Psoas muscle (tissue), 8 donors: ENCODE measurements around the gene CRACR2A. TPM values are rescaled to one million over a fixed set of nuclear protein-coding genes. Genes with fewer than 3 reads are reported as not detected.

Source experiments
- ATAC-seq, 4 donors: fragments of 200-7000 bp; cut with Tn5 transposase; one replicate each; pipeline ENCODE4 v1.9.1; 2020; ENCODE audit warnings: moderate library complexity in 3 of 4, mild to moderate bottlenecking in 2 of 4
- DNase-seq, 2 donors: peaks; one replicate each; pipeline ENCODE4 v3.0.0-alpha.2; 2020
- H3K27ac ChIP-seq: fragments of 200-600 bp; one replicate; pipeline ENCODE4 v1.8.0; 2022
- H3K27me3 ChIP-seq, 3 donors: fragments of 200-600 bp in 1 of 3; one replicate each; pipeline versions ENCODE4 v1.6.1 to v1.8.0; 2013 to 2022; ENCODE audit warnings: low read length in 2 of 3, mild to moderate bottlenecking in 2 of 3, moderate library complexity in 1 of 3; ENCODE audit not compliant: insufficient read depth in 3 of 3
- H3K36me3 ChIP-seq, 2 donors: fragments of 200-600 bp in 1 of 2; one replicate each; pipeline versions ENCODE4 v1.6.1 to v1.8.0; 2013 to 2022; ENCODE audit warnings: low read depth in 1 of 2, mild to moderate bottlenecking in 1 of 2, moderate library complexity in 1 of 2; ENCODE audit not compliant: insufficient read depth in 1 of 2
- H3K4me1 ChIP-seq: fragments of 200-600 bp; one replicate; pipeline ENCODE4 v1.8.0; 2022
- H3K4me3 ChIP-seq: fragments of 200-600 bp; one replicate; pipeline ENCODE4 v1.8.0; 2022; ENCODE audit warnings: mild to moderate bottlenecking
- H3K9me3 ChIP-seq: fragments of 200-600 bp; one replicate; pipeline ENCODE4 v1.8.0; 2022
- CTCF ChIP-seq: fragments of 200-600 bp; IDR thresholded peaks from one replicate; pipeline ENCODE4 v1.8.0; 2022; ENCODE audit warnings: antibody characterized with exemption
- WGBS, 3 donors: extraction: QIAGEN DNeasy Blood & Tissue Kit; methylation state at CpG; one replicate each; pipeline versions ENCODE4 v1.1.6 to v1.1.7; 2013; 5-methylcytosine and 5-hydroxymethylcytosine counted together
- intact Hi-C, 2 donors: fragments of 100-400 bp; cut with DNase I; formaldehyde crosslinking; loops; one replicate each; pipeline versions ENCODE4 v1.11.0 to v1.14.2; 2022
- polyA plus RNA-seq, 3 donors: library from polyadenylated mRNA; stranded (reverse); fragments of 200-250 nt; gene quantifications; one replicate each; pipeline ENCODE4 v1.2.3, GENCODE V29; 2013
- total RNA-seq, 4 donors: library from RNA; stranded (reverse); fragmentation: NEBNext Ultra II Directional in 2 of 4; extraction: Animal tissue kit (Norgen Biotek cat#: 25700) in 2 of 4; gene quantifications; one replicate each; pipeline versions ENCODE4 v1.2.1 to v1.2.4, GENCODE V29; 2021 to 2023
- donor health status: healthy with polysubstance abuse.
- donor health status: DM: no; HTN: no; CAD: no; lungs with moderate emphysema.
- donor health status: Bipolar disorder and iron deficiency.
- donor health status: healthy.
- donor health status: DM: yes; HTN: yes; CAD: no.
- donor health status: DM: no; HTN: no; CAD: no.
- donor health status: DM: no; HTN: no; CAD: no.
- donor health status: DM: yes; HTN: yes; CAD: no.

Gene CRACR2A
- total and polyA plus RNA-seq, 7 donors, result 0.24 to 1.7 (median 0.87) TPM

GRCh38 chr12:3770891-3771290 lies 18.0 kb upstream of the CRACR2A start:
- TF ChIP-seq CTCF, result no peak
- DNase-seq, result no peak
- Histone ChIP-seq H3K4me3 (no peak overlapping the region), H3K9me3 (no peaks in the 10 kb centered on the region), H3K4me1 (no peaks in the 10 kb centered on the region), H3K36me3 (no peaks in the 10 kb centered on the region), H3K27ac (no peak overlapping the region), H3K27me3 (no peaks in the 10 kb centered on the region)
- no peak for ATAC-seq
- intact Hi-C loops, result loop anchor here (10.0 kb wide), 2 partner anchors 116 to 236 kb away; no protein-coding TSS in a partner anchor
- 97 to 100% (median 99%) methylated on average over 1 of the region's 1 CpG for WGBS, 3 donors

- no peak for ATAC-seq
- Histone ChIP-seq H3K27me3 (no peaks in the 10 kb centered on the region), H3K27ac (no peak overlapping the region), H3K4me1 (no peaks in the 10 kb centered on the region), H3K4me3 (no peak overlapping the region), H3K36me3 (no peaks in the 10 kb centered on the region), H3K9me3 (no peaks in the 10 kb centered on the region)
- intact Hi-C loops, result no loop called here
- 92 to 95% (median 92%) methylated on average over 3 of the region's 3 CpGs for WGBS, 3 donors
- DNase-seq, result no peak
- no peak for TF ChIP-seq CTCF
Measured at GRCh38 chr12:3768911-3769447, 16.1 kb upstream of the CRACR2A start.

GRCh38 chr12:3761116-3761735 lies 8.3 kb upstream of the CRACR2A start:
- Histone ChIP-seq H3K9me3 (no peaks in the 10 kb centered on the region), H3K27me3 (no peaks in the 10 kb centered on the region), H3K27ac (no peak overlapping the region), H3K36me3 (no peaks in the 10 kb centered on the region), H3K4me1 (no peaks in the 10 kb centered on the region), H3K4me3 (no peak overlapping the region)
- WGBS, 3 donors, result 16 to 37% (median 31%) methylated on average over 7 of the region's 7 CpGs
- intact Hi-C loops, result no loop called here
- no peak for ATAC-seq
- TF ChIP-seq CTCF, result no peak
- no peak for DNase-seq

GRCh38 chr12:3759878-3760277 lies 7.0 kb upstream of the CRACR2A start:
- H3K27ac ChIP-seq, result no peak overlapping the region
- WGBS, 3 donors, result 72 to 77% (median 72%) methylated on average over 2 of the region's 2 CpGs
- no peak for ATAC-seq
- no peak for DNase-seq
- no peaks in the 10 kb centered on the region for H3K36me3 ChIP-seq
- TF ChIP-seq CTCF, result no peak
- H3K9me3 ChIP-seq, result no peaks in the 10 kb centered on the region
- H3K27me3 ChIP-seq, result no peaks in the 10 kb centered on the region
- H3K4me3 ChIP-seq, result no peak overlapping the region
- intact Hi-C loops, result no loop called here
- no peaks in the 10 kb centered on the region for H3K4me1 ChIP-seq

- no peak overlapping the region for H3K4me3 ChIP-seq
- peaks cover 0 to 17% (median 5%) of the 10 kb centered on the region in 3 donors for H3K27me3 ChIP-seq
- H3K36me3 ChIP-seq, result no peaks in the 10 kb centered on the region
- H3K27ac ChIP-seq, result no peak overlapping the region
- WGBS, 3 donors, result 32 to 69% (median 65%) methylated on average over 2 of the region's 2 CpGs
- H3K9me3 ChIP-seq, result no peaks in the 10 kb centered on the region
- intact Hi-C loops, result no loop called here
- ATAC-seq (no peak), DNase-seq (no peak)
- H3K4me1 ChIP-seq, result no peaks in the 10 kb centered on the region
- no peak for TF ChIP-seq CTCF
Measured at GRCh38 chr12:3757261-3757660, 4.4 kb upstream of the CRACR2A start.
